ENCODE measurements around the gene IBA57.

The IBA57 gene

DNA sequence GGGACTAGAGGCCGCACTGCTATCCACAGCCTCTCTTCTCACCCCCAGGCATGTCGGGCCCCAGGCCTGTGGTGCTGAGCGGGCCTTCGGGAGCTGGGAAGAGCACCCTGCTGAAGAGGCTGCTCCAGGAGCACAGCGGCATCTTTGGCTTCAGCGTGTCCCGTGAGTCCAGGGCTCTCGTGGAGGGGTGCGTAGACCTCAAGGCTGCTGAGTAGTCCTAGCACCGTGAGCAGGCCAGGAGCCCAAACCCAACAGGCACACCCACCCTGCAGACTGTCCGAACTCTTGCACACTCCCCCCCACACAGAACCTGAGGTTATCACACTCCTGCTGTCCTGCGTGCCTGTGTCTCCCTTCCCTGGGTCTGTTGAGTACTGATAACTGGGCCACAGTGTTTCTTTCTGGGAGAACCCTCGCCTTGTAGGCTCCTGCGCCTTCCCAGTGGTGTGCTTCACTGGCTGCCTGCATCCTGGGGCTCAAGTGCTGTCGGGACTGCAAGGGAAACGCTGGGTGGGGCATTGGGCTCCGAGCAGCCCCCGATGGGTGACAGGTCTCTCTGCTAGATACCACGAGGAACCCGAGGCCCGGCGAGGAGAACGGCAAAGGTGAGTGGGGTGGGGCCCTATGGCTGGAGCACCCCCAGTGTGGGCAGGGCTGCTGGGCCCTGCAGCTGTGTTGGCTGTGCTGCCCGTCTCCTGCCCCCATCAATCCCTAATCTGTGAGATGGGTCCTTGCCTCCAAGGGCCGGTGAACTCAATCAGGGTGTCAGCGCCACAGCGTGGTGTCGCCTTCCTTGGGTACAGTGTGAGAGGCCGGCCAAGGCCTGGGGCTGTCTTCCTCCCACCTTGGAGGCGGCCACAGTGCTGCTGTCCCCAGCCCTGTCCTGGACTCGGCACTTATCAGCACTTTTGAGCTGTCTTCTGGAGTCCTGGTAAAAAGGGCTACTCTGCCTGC, 19.9 kb upstream of the IBA57 start:
- DNase-seq: no peak

DNA sequence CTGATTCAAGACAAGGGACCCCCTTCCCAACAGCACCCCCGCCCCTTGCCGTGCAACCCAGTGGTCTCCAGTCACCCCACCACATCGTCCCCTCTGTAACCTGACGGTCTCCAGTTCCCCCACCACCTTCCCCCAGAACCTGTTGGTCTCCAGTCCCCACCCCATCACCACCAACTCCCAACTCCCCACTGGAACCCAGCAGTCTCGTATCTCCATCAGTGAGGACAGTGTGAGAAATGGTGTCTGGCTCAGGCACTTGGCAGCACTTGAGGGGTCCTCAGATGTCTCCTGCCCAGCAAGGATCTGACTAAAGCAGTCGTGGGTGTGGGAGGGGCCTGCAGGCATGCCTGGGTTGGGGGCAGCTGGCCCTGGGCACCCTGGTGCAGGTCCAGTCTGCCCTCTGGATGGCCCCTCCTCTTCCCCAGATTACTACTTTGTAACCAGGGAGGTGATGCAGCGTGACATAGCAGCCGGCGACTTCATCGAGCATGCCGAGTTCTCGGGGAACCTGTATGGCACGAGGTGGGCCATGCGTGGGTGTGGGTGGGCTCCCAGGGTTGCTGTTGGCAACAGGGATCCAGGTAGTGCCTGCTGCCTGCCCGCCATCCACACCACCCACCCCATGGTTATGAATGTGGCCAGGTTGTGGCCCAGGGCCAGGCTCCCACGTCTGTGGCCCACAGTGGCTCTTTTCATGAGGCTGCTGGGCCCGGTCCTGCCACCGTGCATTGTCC, 19.0 kb upstream of the IBA57 start:
- DNase-seq: no peak

DNA sequence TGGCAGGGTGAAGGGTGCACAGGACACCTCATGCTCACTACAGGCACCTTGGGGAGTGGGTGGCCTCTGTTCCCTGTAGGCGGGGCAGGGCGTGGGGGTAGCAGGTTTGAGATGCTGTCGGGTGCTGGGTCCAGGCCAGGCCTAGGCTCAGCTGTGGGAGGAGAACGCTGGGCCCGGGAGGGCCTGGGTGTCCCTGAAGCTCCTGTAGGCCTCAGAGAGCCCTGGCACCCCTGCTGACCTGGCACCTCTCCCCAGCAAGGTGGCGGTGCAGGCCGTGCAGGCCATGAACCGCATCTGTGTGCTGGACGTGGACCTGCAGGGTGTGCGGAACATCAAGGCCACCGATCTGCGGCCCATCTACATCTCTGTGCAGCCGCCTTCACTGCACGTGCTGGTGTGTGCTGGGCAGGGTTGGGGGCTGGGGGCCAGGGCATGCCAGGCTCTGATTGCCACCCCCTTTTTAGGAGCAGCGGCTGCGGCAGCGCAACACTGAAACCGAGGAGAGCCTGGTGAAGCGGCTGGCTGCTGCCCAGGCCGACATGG, 18.4 kb upstream of the IBA57 start:
- DNase-seq: no peak

DNA sequence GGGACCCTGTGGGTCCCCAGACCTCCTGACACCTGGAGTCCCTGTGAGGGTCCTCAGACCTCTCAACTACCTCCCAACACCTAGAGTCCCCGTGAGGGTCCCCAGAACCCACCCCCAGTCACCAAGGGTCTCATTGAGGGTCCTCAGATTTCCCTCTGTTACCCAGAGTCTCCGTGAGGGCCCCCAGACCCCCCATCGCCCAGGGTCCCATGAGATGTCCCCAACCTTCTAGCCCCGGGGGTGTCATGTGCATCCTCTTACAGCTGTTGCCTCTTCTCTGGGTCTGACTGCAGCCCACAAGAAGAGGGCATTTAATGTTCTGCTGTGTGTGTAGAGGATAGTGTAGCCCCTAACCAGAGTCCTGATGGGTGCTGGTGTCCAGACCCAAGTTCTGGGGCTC, 17.8 kb upstream of the IBA57 start:
- no peak for DNase-seq

DNA sequence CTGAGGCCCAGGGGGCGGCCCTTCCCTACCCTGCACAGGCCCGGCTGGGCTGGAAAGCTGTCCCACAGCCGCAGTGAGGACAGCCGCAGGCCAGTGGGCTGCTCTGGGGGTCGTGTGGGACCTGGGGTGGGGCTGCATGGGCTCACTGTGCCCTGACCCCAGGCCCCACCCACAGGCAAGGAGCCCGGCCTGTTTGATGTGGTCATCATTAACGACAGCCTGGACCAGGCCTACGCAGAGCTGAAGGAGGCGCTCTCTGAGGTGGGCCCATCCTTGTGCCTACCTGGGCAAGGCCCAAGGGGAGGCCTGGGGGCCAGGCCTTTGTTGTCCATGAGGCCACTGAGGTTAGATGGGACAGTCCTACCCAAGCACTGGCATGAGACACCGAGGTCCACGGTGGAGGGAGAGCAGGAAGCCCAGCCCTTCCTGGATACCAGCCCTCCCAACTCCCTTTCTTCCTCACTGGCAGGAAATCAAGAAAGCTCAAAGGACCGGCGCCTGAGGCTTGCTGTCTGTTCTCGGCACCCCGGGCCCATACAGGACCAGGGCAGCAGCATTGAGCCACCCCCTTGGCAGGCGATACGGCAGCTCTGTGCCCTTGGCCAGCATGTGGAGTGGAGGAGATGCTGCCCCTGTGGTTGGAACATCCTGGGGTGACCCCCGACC, 17.3 kb upstream of the IBA57 start:
- no peak for DNase-seq

DNA sequence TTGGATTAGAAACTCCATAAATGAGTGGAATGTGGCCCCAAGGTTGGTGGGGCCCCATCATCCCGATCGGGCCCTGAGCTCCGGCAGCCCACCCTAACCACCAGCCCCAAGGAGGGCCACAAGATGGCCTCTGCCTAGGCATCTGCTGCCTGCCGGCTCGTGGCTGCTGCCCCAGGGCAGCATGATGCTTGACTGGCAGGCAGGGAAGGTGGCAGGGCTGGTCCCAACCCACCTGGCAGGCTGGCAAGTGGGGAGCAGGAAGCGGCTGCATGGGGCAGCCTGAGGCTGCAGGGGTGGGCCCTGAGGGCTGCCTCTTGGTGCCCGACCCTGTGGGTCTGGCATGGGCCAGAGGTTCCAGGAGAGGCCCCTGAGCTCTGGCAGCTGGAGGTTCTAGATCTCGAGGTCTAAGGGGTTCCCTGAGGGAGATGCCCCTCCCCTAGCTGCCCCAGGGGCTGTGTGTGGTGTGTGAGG, 16.6 kb upstream of the IBA57 start:
- no peak for DNase-seq

DNA sequence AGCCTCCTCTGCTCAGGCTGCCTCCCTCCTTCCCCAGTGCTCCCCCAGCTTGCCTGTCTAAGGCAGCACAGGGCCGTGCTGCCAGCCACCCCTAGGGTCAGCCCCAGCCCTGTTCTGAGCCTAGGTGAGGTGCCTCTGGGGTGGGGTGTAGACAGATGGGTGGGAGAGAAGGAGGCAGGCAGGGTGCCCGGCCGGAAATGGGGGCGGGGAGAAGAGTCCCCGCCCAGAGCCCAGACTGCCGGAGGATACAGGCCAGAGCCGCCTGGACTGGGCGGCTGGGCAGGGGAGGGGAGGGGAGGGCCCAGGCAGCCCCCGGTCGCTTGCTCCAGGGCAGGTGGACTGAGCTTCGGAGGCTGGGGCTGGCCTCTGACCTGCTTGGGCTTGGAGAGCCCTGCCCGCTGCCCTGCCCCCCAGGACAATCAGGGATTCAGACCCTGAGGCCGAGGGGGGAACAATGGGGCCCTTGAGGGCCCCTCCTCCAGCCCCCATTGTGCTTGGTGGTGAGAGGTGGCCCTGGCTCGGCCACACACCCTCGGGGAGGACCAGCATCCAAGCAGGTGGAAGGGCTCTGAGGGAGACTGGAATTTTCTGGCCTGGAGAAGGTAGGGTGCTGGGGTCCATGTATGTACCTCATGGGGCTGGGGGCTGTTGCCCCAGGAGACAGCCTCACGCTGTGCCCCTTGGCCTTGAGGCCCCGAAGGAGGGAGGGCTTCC, 16.0 kb upstream of the IBA57 start, which contains the start of gene GJC2:
TSS of gene GJC2 (plus strand) at position 525 of the 714 bp plus-strand sequence. CDS start 7,829 bp downstream, outside the sequence.
- DNase-seq: no peak

DNA sequence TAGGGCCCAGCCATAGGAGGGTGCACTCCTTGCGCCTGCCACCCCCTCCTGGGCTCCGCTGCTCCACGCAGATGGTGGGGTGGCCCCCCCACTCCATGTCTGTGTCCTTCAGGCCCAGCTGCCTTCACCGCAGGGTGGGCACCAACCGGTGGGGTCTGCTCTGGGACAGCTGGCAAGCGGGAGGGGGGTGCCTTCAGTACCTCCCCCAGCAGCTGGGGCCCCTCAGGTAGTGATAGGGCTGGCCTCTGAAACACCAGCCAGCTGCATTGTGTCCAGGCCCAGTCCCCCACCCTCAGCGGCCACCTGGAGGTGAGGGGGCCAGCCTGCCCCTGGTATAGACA, 15.5 kb upstream of the IBA57 start:
- no peak for DNase-seq

DNA sequence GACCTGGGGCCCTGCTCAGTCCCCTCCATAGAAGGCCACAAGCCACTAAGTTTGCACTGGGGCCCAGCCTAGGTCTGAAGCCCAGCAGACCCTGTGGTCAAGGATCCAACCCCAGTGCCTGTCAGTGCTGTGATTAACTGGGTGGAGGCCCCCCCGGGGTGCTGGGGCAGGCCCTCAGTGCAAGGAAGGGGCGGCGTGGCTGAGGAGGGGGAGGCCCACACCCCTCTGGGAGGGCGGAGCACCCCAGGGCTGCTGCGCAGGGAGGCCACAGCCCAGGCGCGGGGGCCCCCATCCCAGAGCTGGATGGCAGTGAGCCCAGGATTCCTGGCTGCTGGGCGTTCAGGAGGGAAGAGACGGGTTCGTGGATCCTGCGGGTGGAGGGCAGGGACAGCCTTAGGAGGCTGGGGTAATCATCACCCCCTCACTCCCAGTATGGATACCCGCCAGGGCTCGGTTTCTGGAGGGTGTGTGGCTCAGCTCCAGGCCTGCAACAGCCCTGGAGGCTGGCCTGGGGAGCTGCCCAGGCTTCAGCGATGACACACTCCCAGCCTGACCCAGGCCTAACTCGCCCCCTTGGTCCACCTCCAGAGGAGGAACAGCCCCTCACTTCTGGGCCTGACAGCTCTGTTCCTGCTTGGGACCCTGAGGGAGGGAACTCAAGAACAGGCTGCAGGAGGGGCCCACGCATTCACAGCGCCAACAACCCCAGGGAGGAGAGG, 15.0 kb upstream of the IBA57 start:
- no peak for DNase-seq

DNA sequence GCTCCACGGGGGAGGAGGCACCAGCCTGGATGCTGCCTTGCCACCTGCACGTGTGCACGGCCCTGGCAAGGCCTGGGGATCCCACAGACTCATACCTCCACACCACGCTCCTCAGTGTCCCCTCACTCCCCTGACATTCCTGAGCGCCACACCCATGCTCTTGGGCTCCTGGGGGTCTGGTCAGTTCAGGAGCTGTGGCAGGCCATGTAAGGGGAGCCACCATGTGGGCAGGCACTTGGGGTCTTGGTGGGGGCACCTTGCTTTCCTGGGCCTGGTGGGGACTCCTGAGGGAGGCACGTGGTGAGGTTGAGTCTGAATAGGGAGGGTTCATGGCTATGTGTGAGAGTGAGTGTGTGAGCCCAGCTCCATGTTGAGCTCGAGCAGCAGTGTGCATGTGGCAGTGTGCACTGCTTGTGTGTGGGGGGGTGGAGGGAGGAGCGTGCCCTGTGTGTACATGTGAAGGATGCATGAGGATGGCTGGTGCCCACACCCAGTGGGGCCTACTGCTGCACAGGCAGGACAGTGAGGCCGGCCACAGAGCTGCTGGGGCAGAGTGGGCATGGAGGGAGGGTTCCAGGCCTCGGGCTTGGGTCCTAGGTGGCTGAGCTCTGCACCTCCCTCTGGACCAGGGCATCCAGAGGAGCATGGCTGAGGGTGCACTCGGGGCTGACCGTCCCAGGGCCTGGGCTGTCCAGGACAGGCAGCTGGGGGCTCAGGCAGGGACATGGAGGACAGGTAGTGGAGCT, 14.3 kb upstream of the IBA57 start:
- no peak for DNase-seq

DNA sequence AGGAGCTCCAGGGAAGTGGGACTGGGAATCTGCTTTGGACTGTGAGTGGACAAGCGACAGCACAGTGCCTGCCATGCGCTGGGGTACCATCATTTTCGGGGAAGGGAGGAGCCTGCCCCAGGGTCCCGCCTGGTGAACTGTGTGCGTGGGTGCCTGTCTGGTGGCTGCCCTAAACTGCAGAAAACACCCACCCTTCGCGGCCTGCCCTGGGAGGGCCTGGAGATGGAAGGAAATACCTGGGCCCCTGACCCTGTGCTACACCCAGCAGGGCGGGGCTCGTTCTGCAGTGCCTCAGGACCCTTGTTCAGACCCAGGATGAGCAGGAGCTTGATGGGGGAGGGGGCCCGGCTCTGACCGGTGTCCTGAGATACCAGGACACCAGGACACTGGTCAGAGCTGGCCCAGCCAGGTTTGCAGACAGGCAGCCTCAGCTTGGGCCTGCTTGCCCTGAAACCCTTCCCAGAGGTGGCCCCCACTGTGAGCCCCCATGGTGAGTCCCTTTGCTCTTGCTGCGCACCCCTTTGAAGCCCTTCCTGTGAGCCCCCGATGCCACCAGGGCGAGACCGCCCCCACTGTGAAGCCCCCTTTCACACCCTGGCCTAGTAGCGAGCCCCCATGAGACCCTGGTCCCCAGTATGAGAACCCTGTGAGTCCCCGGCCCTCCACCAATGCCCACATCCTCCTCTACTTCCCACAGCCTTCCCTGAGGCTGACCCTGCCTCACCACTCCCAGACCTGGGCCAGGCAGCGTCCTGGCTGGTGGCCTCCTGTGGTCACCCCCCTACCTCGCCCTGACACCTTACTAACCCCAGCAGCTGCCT, 13.3 kb upstream of the IBA57 start:
- no peak for DNase-seq

DNA sequence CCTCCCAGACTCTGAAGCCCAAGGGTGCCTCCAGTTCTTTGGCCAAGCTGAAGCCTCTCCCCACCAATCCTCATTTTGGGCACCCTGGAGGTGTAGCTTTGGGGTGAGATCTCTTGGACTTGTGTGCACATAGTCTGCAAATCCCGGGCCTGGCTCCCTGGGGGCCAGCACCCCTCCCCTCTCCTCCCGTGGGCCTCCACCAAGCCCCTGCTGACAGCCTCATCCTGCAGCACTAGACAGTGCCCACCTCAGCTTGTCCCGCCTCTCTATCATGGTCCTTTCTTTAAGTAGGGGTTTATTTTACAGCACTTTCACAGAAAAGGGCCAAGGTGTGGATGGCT, 12.7 kb upstream of the IBA57 start:
- no peak for DNase-seq

DNA sequence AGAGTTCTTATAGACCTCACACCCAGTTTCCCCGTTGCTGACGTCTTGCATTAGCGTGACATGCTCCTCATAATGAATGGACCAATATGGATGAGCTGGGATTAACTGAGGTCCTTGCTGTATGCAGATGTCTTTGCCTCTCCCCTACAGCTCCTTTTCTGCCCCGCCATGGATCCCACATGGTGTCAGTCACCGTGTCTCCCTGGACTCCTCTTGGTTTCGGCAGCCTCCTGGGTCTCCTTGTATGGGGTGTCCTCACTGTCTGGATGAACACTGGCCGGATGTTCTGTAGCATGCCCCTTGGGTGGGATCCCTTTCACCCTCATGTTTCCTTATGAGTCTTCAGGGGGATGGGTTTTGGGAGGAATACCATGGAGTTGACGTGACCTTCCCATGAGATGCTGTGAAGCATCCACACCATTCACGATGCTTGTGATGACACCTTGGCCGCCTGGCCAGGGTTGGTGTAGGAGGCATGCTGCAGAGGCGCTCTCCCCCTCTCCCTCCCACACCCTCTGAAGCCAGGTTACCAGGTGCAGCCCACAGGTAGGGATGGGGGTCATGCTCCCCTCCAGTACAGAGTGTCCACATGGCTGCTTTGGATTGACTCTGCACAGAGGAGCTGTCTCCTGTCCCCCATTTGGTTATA, 11.5 kb upstream of the IBA57 start:
- DNase-seq: no peak

DNA sequence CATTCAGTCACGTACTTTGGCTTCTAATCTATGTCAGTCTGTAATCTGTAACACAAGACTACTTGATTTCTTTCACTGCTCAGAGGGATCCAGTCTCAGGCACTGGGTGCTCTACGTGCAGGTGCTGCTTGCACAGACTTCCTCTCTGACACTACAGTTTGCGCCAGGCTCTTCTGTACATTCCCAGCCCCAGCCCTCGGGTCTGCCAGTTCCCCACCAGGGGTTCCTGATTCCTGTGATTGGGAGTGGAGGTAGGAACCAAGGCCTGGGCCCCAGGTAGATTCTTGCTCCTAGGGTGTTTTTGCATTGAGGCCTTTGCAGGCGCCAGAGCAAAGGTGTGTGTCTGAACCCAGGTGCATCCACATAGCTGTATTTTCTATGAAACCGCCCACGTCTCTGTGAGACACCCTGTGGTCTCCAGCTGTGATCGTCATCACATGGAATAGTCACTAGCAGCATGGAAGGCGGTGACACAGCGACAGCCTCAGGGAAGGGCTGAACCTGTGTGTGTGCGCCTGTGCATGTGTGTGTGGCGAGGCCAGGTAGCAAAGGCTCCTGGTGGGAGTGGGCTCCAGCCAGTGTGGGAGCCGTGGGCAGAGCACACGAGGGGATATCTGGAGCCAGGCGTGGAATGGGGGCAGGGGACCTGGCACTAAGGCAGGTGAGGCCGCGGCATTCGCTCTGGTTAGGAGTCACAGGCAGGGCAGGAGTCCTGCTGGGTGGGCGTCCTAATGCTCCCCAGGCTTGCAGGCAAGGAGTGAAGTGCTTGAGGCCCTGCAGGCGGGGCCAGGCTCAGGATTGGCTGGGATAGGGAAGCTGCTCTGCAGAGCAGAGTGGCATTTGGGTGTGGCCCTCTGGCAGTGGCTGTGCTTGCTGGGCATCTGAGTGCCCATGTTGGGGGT, 10.7 kb upstream of the IBA57 start:
- DNase-seq: no peak

DNA sequence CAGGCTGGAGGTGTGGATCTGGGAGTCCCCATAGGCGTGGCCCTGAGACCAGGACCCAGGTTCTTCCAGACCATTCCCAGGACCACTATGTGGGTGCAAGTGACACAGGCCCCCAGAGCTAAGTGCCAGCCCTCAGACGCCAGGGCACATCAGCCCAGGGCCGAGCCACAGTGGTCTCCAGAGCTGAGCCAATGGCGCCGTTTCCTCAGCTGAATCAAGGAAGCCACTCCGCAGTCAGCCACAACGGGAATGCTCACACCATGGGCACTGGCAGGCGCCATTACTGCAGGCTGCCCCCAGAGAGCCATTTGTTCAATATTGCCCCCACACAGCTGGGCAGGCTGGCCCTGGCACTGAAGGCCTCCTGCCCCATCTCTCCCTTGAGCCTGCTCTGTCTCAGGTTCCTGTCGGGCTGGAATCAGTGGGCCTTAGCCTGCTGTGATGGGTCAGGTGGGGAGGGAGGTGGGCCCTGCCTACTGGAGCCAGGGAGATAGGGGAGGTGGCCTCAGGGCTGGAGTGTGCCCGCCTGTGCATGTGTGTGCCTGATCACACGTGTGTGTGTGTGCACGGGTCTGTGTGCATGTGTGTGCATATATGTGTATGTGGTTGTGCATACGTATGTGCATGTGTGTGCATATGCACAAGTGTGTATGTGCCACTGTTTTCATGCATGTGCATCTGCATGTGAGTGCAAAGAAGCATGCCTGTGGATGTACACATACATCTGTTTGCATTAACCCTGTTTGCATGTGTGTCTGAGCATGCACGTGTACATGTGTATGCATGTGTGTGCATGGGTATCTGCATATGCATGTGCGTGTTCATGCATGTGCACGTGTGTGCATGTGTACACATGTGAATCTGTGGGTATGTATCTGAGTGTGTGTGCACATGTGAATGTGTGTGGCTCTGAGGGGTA, 9.7 kb upstream of the IBA57 start:
- no peak for DNase-seq

DNA sequence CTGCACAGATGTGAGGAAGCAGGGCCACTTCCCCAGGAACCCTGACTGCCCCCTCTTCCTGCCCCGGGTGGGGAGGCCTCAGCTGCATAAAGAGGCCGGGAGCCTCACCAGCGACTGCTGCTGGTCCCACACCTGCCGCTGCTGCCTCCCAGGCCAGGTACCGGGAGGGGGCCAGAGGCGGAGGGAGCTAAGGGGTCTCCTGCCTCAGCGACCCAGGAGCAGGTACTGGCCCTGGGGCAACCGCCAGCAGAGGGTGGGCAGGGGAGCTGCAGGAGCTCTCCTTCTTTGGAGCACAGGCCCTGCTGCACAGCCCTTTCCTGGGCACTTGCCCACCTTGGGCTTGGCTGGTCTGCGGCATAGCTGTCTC, 9.1 kb upstream of the IBA57 start:
- no peak for DNase-seq

DNA sequence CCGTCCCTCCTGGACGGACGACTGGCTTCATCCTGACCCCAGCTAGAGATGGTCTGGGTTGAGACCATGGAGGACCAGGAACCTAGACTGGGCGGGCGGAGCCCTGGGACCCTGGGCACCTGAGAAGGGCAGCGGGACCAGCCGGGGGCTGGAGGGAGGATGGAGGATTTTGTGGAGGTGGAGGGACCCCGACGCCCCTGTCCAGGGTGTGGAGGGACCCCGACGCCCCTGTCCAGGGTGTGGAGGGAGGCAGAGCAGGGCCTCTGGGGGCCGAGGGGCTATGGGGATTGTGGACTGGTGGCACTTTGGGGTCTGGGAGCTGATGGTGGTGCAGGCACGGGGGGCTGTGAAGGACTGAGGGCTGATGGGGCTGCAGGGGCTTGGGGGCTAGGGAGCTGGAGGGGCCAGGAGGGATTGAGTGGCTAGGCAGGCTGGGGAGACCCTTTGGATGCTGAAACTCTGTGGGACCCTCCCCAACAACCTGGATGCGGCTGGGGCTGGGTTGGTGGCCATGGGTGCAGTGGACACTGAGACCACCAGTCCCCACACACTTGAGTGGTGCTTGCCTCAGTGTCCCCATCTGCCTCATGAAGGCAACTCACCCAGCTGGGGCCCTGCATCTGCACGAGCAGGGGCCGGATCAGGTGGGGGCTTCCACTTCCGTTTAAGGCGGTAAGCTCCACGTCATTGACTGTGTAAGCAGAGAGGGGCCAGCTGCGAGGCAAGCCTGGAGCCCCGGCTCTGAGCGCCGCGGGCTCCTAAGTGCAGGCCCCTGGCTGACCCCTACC, 8.5 kb upstream of the IBA57 start:
- no peak for DNase-seq

Measured in NCI-H2081 treated with DMSO at 0.1 percent for 48 hours (cell line).